Measurements from ENCODE around the gene PER2. TPM values are rescaled to one million over a fixed set of nuclear protein-coding genes. Genes with fewer than 3 reads are reported as not detected.

The PER2 gene
- total and polyA plus RNA-seq, 9 of the 15 experiments (the other 6 are each of a cell fraction or from before 2014, with no cell fraction given): 1.1 to 10.3 (median 2.9) TPM

GRCh38 chr2:238203094-238203972 lies 85.1 kb downstream of the PER2 start, which contains the start of gene ILKAP (continued):
- TF ChIP-seq TSHZ1 (CRISPR knock-in tag; IDR thresholded peaks at IDR 0.05): no peak
- TF ChIP-seq RBFOX2 (IDR thresholded peaks at IDR 0.05; ENCODE audit: low read depth, low read length): peak; percentile 79
- peak; percentile 92 to 99 for TF ChIP-seq E2F6 (IDR thresholded peaks at IDR 0.05; ENCODE audit: borderline replicate concordance in 1 of 2, extremely low read depth in 1 of 2, insufficient read depth in 1 of 2, insufficient read length in 1 of 2, low read depth in 1 of 2, low read length in 1 of 2, poor library complexity in 1 of 2, severe bottlenecking in 1 of 2)
- peak; percentile 72 for TF ChIP-seq POLR2A (conservative IDR thresholded peaks at IDR 0.05)
- peak; percentile 70; the same call in 1 of the 2 replicates for TF ChIP-seq E2F3 (CRISPR knock-in tag; IDR thresholded peaks at IDR 0.05)
- TF ChIP-seq MCM7 (IDR thresholded peaks at IDR 0.05): no peak
- peak; percentile 32 for TF ChIP-seq MEIS2 (IDR thresholded peaks at IDR 0.05; ENCODE audit: partially characterized antibody)
- TF ChIP-seq THRAP3 (IDR thresholded peaks at IDR 0.05; ENCODE audit: borderline replicate concordance): no peak
- TF ChIP-seq THAP7 (CRISPR knock-in tag; IDR thresholded peaks at IDR 0.05): no peak
- no peak for TF ChIP-seq PHB2 (IDR thresholded peaks at IDR 0.05; ENCODE audit: low read depth)
- no peak for TF ChIP-seq ZNF830 (CRISPR knock-in tag; IDR thresholded peaks at IDR 0.05)
- TF ChIP-seq DEAF1 (CRISPR knock-in tag; IDR thresholded peaks at IDR 0.05): no peak
- no peak for TF ChIP-seq CEBPB (tag; IDR thresholded peaks at IDR 0.05)
- TF ChIP-seq UBTF (IDR thresholded peaks at IDR 0.05; ENCODE audit: borderline replicate concordance in 1 of 2, low read depth in 2 of 2, low read length in 2 of 2): peak; percentile 30 to 64; a peak in 1 of 4 replicates
- no peak for TF ChIP-seq HNRNPLL (IDR thresholded peaks at IDR 0.05; ENCODE audit: low read depth, low read length, poor library complexity, severe bottlenecking)
- no peak for TF ChIP-seq SP1 (CRISPR knock-in tag; IDR thresholded peaks at IDR 0.05)
- no peak for TF ChIP-seq KAT2B (IDR thresholded peaks at IDR 0.05; ENCODE audit: low read depth, low read length)
- no peak for TF ChIP-seq ZNF785 (CRISPR knock-in tag; IDR thresholded peaks at IDR 0.05)

Data from K562 (cell line).